Measurements from ENCODE around the gene C1orf146.
"Not testable (repeated sequence)": the region's sequence is repeated elsewhere in the genome, so short reads cannot be mapped to it uniquely, and the experiment has no call there.

- TF ChIP-seq CTCF (IDR thresholded peaks at IDR 0.05; ENCODE audit: low read depth, low read length); EZH2phosphoT487 (IDR thresholded peaks at IDR 0.05; ENCODE audit: low read depth): not testable (repeated sequence)
These were observed 62.1 kb downstream of the C1orf146 start for GRCh38 chr1:92279781-92280180.

All from OCI-LY3 (cell line).